HG02759 (cell line): ENCODE measurements around the gene COL5A1.
A peak's percentile ranks its signal among the peaks of the same experiment; 100 is the strongest.

Experiments used
- ATAC-seq: cut with Tn5 transposase; IDR thresholded peaks from one replicate; pipeline ENCODE4 v1.9.1; 2021; ENCODE audit warnings: mild to moderate bottlenecking, moderate library complexity; ENCODE audit not compliant: unreplicated experiment

Gene COL5A1

GRCh38 chr9:134757216-134757975, 115.8 kb downstream of the COL5A1 start:
- ATAC-seq: no peak

- ATAC-seq: no peak
These were observed 117.5 kb downstream of the COL5A1 start for GRCh38 chr9:134758949-134759607.

- ATAC-seq: no peak
These were observed 118.3 kb downstream of the COL5A1 start for GRCh38 chr9:134759913-134760312.

GRCh38 chr9:134760750-134761420, 119.3 kb downstream of the COL5A1 start:
- ATAC-seq: no peak

GRCh38 chr9:134764473-134765269, 123.1 kb downstream of the COL5A1 start:
- ATAC-seq: no peak

GRCh38 chr9:134765785-134766184, 124.2 kb downstream of the COL5A1 start:
- ATAC-seq: no peak

- no peak for ATAC-seq
These were observed 125.0 kb downstream of the COL5A1 start for GRCh38 chr9:134766587-134766986.

- ATAC-seq: no peak
These were observed 126.7 kb downstream of the COL5A1 start for GRCh38 chr9:134768332-134768708.

- ATAC-seq: no peak
These were observed 127.2 kb downstream of the COL5A1 start for GRCh38 chr9:134768709-134769351.

- peak; percentile 44 for ATAC-seq
These were observed 129.7 kb downstream of the COL5A1 start for GRCh38 chr9:134770972-134771971.

- ATAC-seq: no peak
These were observed 130.7 kb downstream of the COL5A1 start for GRCh38 chr9:134772331-134772730.

- ATAC-seq: no peak
These were observed 132.2 kb downstream of the COL5A1 start for GRCh38 chr9:134773842-134774241.

GRCh38 chr9:134774410-134774809, 132.8 kb downstream of the COL5A1 start:
- no peak for ATAC-seq

GRCh38 chr9:134775081-134775951, 133.7 kb downstream of the COL5A1 start:
- ATAC-seq: no peak

GRCh38 chr9:134776080-134776796, 134.6 kb downstream of the COL5A1 start:
- ATAC-seq: no peak

- no peak for ATAC-seq
These were observed 135.6 kb downstream of the COL5A1 start for GRCh38 chr9:134777153-134777552.

GRCh38 chr9:134778156-134778555, 136.6 kb downstream of the COL5A1 start:
- ATAC-seq: no peak
